SKM-1 treated with dmso at 0.1 percent for 144 hours (cell line): ENCODE data around the gene CEP95.

Source experiments
- DNase-seq: peaks from one replicate; lab custom pipeline; 2025; ENCODE audit not compliant: unreplicated experiment; lab: John Stamatoyannopoulos, UW

Gene CEP95

DNA sequence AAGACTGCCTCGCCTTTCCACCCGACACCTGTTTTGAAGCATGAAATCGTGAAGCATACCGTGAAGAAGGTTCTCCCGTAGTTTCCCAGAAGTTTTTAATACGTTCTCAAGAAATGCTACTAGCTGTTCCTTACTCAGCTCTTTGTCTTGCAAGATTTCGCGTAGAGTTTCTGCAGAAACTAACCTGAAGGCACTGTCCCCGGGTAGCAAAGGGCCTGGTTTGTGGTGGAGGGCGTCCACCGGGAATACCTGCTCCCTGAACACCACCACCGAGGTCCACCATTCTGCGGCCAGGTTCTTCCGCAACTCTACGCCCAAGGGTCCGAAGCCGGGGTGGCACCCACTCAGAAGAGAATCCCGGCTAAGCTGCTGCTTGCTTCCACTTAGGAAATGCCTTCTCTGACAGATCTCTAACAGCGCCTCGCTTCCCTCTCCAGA is 10.4 kb upstream of the CEP95 start:
- DNase-seq: no peak

DNA sequence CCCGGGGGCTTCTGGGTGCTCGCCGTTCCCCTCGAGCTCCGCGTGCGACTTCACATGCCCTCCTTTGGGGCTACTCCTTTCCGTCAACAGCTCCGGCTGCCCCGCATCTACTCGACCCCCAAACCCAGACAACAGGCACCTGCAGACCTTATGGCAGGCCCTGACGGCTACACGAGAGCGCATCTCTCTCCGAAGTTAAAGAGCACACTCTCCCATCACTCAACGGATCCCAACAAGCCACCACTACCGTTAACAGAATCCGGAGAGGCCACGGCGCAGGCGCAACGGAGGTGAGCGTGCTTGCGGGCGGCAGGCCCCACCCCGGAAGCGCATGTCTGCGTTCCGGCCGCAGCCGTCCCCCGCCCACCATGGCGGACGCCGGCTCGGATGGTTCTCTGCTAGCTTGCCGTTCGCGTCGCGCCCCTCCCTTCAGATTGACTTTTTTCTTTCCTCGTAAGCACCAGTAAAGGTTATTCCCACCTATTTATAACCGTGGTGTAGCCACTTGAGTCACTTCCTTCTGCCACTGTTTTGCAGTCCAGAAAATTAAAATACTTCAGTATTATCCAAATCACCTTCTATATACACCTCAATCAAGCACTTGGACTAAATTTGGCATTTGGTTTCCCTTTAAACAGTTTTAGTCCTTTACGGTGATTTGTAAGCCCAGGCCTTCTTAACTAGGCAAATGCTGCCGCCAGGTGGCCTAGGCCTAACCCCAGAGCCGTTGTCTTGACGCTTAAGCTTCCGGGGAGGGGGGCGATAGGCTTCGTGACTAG is 9.8 kb upstream of the CEP95 start, which contains the start of gene POLG2:
Gene POLG2 (minus strand): TSS at position 269 of the 779 bp plus-strand sequence. CDS start 86 bp downstream, at position 183.
- peak; percentile 93 for DNase-seq

DNA sequence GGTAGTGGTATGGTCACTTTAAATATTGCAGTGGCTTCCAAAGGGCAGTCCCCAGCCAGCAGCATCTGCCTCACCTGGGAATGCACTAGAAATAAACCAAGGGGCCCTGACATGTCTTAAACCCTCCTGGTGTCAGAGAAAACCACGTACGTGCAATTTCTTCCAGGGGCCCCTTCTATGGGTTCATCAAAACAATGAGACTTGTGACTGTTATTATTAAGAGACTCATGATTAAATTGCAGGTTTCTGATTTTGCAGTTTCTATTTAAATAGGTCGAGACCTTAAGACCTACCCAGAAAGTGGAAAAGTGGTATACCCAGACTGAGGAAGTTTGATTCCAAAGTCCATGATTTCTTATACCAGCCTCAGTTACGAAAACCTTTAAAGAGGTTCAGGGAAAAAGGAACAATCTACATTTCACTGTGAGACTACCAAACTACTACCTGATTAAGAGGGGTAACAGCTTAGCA is 9.2 kb upstream of the CEP95 start:
- no peak for DNase-seq

DNA sequence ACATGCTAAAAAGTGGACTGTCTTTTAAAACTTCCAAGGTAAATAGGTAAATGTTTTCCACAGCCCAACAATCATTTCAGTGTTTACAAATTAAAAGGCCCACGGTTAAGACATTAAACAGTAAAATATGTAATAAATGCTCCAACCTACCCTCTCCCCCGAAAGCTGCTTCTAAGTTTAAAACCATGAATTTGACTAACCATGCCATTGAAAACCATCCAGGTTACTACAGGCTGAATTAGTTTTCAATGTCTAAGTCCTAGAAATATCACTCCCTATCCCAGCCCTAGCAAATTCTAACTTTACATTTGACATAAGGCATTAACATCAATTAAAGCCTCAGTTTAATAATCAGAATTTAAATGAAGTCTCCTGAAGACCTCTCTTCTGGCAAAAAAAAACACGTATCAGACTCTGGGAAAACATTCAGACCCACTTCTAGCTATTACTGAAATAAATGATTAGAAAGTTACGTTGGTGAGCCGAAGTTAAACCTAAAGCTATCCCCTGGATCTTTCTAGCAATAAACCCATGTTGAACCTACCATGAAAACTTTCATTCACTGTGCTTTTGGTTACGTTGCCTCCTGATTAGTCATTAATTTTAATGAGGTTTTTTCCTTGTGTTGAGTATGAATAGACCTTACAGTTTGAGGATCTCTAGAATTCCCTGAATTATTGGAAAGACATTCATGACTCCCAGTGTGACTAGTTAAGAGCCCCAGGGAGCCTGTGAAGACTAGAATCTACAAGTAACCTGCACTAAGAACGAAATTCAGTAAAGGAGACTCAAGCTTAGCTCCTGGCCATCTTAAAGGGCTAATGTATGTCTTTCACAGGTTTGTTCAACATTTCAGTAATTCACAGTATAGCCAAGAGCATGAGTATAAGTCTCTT is 8.2 kb upstream of the CEP95 start:
- DNase-seq: no peak

DNA sequence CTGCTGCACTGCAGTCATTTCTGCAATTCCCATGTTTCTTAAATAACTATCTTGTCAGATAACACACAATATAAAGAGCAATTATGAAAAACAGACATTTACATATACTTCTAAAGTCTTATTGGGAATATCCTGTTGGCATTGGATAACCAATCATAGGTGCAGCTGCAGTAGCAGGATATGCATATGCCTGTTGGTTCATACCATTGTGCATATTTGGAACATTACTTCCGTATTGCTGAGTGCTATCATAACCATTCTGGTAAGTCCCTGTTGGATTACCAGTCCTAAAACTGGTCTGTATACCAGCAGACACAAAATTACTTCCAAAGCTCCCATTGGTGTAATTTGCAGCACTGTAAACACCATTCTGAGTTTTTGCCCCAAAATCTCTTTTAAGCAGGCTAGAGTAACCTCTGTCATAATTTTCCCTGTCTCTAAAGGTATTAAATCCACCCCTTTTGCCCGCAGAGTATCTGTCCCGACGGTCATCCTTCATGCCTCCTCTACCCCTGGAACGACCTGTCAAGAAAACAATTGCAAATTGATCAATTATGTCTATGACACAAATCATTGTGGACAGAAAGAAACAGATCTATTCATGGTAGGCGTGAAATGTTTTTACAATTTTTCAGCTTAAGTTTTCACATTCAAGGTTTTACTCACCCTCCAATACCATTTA is 6.8 kb upstream of the CEP95 start:
- no peak for DNase-seq

DNA sequence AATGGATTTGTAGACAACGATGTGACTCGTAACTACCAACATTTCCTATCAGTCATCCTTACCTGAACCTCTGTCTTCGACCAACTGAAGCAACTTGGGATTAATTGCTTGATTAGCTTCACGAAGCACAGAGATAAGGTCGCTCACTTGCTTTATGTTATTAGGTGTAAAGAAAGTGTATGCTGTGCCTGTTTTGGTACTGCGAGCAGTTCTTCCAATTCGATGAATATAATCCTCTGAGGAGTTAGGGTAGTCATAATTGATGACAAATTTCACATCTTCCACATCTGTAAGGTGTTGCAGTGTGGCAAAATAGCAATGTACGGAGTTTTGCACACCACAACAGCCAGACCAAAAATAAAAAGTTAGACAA is 6.3 kb upstream of the CEP95 start:
- DNase-seq: no peak

DNA sequence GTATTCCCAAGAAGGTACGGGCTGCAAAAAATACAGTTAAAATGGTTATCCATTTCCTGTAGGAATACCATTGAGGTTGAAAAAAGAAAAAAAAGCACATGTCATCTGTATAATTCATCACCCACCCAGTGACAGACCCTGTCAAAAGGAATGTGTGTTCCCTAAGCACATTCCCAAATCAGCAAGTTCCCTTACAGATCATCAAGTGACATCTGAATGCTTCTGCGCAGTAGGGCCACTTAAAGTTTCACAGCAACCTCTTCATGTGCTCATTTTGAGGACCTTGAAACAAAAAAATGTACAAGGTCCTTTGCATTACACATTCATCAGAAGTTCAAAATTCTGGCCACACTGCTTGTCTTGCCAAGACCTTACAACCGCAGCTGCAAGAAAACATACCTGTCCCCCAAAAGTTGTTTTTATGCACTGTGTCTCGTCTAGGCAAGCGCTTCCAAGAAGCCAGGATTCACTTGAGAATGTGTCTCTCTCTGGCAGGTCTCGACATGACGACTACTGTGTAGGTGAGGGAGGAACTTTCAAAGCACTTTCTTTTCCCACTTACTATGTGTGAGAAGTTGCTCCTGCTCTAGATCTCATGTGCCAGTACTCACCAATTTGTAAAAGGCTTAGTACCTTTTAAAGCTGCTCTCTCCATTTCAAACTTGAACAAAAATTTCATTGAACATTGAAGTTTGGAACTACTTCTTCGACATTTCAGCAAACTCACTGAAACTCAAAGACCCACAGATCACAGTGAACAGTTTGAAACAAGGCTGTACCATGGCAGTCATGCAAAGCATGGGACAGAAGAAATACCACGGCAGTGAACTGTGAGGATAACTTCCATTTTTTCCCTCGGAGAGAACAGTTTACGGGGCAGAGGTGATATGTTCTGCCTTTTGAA is 5.7 kb upstream of the CEP95 start:
- DNase-seq: no peak

DNA sequence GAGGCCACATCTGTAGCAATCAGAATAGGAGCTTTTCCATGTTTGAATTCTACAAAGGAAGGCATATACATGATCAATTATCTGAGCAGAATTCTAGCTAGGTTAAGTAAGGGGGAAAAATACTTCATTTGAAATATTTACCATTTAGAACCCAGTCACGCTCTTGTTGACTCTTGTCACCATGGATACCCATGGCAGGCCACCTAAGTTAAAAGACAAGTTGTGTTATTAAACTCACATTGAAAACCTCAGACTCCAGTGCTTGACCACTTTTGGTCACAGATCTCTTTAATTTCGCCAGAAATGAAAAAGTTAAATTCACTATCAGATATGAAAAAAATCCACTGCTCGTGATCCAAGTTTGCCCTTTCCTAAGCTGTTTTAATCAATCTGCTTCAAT is 4.8 kb upstream of the CEP95 start:
- DNase-seq: no peak

DNA sequence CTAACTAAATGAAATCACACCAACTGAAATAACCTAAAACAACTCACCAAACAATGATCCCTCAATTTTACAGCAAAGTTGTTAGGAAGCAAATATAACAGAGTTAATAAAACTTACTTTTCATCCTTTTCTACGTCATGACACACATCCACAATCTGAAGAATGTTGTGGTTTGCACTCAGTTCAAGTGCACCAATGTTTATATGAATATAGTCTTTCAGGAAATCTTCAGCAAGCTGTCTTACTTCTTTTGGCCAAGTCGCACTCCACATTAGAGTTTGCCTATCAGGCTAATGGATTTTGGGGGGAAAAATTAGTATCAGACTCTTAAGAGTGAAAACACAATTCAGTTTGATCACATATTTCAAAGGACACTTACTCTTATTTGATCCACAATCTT is 4.0 kb upstream of the CEP95 start:
- DNase-seq: no peak

DNA sequence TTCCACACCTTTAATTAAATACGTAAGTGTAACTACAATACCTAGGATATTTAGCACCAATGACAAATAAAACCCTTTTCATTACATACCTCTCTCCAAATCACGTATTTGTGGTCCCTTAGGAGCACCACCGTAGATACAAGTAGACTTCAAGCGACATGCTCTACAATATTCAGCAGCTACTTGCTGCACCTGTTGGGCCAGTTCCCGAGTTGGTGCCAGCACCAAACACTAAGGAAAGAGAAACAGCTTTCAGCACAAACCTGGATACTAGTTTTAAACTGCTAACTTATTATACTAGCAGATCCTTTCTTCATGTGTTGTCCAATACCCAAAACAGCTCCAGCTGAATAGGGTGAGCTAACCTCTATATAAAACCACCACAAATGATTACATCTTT is 3.4 kb upstream of the CEP95 start:
- no peak for DNase-seq

DNA sequence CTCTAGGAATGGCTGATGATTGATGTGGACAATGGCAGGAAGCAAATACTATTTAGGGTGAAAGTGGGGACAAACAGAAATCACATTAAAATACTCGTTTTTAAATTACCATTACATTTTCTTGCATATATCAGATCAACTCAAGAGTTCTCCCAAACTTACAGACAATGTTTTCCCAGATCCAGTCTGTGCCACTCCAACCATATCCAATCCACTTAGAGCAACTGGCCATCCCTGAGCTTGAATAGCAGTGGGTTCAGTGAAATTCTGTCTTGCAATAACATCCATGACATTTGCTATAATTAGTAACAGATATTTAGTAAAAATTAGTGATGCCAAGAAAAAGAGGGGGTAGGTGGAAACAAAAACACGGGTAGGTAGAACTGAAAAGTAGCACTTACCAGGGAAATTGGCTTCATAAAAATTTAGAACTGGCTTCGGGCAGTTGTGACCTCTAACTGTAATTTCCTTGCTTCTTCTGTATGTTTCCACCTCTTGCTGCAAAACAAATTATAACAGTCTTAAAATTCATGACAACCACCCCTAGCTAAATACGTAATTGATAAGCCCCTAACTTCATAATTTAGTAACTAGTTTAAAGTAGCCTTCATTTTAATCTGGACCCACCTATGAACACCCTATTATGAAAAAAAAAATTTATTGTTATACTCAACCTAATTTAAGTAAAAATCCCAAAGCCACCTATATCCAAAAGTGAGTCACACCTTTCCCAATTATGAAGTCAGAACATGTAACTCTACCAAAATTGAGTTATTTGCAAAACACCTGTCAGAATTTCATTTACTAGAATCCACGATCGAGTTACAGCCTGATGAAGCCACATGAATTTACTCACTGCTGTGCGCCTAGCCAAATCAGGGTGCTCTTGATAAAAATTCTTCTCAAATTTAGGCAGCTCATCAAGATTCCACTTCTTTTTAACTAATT is 2.7 kb upstream of the CEP95 start:
- DNase-seq: no peak

DNA sequence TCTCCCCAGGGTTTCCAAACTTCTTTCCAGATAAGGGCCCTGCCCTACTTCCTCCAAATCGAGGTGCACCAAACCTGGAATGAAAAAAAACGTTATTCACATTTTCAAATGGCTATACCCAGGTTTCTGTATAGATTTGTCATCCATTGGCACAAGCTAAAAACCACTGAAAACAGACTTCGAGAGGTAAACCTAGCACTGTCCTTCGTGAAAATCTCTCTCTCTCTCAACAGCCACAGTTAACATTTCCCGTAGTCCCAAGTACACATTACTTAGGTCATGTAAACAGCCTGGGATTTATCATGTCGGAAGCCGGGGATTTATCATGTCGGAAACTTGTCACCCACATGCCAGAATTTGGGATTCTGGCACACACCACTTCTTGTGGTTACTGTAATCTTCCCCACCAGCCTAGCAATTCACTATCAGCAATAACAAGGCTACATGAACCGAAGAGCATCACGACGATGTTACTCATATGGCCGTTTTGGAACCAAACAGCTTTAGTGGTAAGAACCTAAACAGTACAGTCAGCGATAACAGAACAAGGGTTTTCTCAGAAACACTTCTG is 1.9 kb upstream of the CEP95 start:
- DNase-seq: no peak

DNA sequence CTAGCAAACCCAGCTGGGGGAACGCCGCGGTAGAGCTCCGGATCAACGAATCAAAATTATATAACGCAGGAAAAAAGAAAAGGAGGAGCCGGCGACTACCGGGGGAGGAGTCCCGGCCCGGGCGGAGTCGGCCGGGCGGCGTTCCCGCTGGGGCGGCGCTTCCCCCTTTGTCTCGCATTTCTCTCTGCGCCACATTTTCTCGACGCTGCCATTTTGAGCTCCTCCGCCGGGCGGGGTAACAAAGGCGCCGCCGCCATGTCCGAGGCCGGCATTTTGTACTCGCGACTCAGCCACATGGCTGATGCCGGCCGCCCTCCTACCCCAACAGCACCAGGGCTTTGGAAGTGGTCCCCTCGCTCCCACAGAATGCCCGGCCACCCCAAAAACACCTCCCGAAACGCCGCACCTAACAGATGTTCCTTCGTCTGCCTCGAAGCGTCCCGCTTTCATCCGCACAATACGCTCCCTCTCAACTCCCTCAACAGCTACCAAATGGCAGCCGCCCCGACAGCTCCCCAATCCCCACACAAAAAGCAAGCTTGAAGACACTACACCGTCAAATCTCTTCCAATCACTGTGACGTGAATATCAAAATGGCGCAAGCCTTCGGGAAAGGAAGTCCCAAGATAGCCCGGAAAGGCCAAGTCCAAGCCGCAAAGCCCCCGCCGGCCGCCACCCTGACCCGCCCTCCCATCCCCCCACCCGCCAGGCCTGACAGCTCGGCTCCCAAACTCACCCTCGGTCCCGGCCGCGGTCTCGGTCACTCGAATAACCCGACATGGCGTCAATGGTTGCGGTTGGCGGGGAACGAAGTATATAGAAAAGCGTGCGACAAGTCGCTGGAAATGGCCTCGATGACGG is 1.2 kb upstream of the CEP95 start:
- DNase-seq: peak; percentile 64

DNA sequence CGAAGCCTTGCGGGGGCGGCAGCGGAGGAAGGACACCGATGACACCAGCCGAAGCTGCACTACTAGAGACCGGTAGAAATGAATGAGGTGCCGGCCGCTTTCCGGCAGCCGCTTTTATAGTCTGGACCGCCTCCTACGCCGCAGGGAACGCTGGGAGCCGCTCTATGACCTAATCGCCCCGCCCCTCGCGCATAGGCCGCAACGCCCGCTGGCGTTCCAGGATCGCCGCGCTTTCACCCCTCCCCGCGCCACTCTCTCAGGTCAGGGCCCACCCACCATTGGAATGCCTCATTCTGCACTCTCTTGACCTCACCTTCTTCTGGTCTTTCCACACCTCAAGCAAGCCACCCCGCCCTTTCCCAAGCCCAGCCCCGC is 589 bp upstream of the CEP95 start, which contains the start of gene DDX5:
Gene DDX5 (minus strand): TSS at position 89 of the 375 bp plus-strand sequence. CDS start 170 bp downstream, outside the sequence.
- DNase-seq: peak; percentile 98

DNA sequence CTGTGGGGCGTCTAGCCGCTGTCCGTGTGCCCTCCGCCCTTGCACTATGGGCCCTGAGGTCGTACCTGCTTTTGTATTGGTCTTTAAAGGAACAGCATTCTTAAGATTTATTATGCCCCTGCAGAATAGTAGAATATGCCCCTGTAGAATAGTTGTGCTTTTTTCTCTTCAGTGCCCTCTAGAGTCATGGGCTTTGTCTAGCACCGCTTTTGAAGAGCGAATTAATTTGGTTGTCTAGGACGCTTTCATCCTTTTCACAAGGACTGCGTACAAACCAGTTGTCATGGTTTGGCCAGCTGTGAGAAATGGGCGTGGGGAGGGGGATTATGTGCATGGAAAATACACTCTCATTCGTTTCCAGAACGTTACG is 621 bp downstream of the CEP95 start:
- DNase-seq: peak; percentile 70

DNA sequence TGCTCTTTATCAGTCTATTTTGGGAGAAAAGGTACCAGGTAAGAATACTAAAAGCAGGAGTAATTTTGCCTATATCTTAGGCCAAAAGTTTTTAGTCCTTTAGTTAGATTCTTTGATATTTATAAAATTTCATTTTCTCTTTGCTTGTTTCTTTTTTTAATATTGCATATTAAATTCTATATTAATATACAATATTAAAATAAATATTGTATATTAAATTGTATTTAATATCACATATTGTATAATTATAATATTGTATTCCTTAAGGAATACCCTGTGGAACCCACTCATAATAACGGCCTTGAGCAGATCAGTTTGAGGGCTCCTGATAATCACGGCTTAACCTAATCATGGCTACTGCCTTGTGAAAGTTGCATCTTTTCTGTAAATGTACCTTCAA is 1.9 kb downstream of the CEP95 start:
- DNase-seq: no peak

DNA sequence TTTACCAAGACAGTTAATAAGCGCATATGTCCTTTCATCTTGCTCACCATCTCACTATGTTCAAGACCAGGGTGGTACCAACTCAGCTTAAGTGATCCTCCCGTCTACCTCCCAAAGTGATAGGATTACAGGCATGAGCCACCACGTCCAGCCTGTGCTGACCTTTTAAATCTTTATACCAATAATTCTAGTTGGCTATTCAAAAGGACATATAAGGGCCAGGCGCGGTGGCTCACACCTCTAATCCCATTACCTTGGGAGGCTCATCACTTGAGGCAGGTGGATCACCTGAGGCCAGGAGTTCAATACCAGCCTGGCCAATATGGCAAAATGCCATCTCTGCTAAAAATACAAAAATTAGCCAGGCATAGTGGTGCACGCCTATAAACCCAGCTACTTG is 2.4 kb downstream of the CEP95 start:
- no peak for DNase-seq

DNA sequence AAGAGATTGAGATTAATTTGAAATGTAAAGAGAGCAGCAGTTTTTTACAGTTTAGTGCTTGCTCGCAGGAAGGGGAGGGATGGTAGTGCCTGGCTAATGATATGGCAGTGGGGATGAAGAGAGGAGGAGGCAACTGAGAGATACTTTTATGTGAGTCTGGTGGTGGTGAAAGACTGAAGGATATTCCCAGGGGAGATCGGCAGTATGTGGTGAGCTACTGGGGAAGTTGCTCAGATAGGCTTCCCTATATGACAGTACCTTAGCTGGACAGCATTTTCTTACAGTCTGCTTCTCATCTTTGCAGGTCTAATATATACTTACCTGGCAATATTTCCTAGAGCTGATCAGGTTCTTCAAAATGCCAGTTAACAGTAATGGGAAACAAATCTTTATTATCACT is 8.6 kb downstream of the CEP95 start:
- DNase-seq: no peak
